ENCODE measurements around the gene NEURL3.
"Not testable (repeated sequence)": the region's sequence is repeated elsewhere in the genome, so short reads cannot be mapped to it uniquely, and the experiment has no call there.

NEURL3 gene

GRCh38 chr2:96486696-96487095, 18.5 kb downstream of the NEURL3 start:
- no peak for DNase-seq (ENCODE audit: low read depth in 1 of 2, low spot score in 1 of 2)

GRCh38 chr2:96485751-96486651, 19.2 kb downstream of the NEURL3 start:
- peak; percentile 49 to 61 for DNase-seq (ENCODE audit: low read depth in 1 of 2, low spot score in 1 of 2)

DNA sequence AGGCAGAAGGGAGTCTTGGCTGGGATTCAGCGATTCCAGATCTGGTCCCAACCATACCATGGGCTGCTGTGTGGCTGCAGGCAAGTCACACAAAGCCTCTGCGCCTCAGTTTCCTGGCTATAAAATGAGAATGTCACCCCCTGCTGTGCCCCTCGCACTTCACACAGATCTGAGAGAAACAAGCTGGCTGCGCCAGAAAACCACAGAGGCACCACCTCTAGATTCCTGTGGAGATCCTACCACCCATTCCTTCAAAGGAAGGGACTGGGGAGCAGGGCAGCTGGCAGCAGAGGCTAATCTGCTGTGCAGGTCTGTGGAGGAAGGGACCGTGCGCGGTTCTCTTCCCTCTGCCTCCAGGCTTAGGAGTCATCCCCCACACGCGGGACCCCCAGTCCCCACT, 19.8 kb downstream of the NEURL3 start:
- DNase-seq (ENCODE audit: low read depth in 1 of 2, low spot score in 1 of 2), result no peak

GRCh38 chr2:96484091-96484490, 21.1 kb downstream of the NEURL3 start:
- DNase-seq (ENCODE audit: low read depth in 1 of 2, low spot score in 1 of 2), result no peak

DNA sequence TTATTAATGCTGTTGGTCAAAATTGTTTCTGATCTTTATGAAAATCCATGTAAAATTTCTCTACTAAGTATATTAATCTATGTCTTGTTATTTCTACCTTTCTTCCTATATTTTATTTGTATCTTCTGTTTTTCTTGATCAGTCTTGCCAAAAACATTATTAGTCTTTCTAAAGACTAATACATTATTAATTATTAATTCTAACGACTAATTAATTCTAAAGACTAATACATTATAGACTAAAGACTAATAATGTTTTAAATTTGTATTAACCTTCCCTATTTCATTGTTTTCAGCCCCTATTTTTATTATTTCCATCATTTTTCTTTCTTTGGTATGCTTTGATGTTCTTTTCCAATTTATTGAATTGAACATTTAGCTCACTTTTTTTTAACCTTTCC, 27.7 kb downstream of the NEURL3 start:
- no peak for DNase-seq (ENCODE audit: low read depth in 1 of 2, low spot score in 1 of 2)

DNA sequence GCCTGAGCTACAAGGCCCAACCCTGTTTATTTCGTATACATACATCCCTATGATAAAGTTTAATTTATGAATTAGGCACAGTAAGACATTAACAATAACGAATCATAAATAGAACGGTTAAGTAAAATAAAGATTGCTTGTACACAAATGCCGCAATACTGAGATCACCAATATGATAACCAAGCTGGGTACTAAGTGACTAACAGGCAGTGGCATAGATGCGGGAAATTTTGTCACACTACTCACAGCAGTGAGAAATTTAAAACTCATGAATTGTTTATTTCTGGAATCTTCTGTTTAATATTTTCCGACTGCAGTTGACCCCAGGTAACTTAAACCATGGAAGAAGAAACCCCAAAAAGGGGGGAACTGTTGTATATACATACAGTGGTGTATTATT, 33.4 kb downstream of the NEURL3 start:
- DNase-seq (ENCODE audit: low read depth in 1 of 2, low spot score in 1 of 2), result no peak

DNA sequence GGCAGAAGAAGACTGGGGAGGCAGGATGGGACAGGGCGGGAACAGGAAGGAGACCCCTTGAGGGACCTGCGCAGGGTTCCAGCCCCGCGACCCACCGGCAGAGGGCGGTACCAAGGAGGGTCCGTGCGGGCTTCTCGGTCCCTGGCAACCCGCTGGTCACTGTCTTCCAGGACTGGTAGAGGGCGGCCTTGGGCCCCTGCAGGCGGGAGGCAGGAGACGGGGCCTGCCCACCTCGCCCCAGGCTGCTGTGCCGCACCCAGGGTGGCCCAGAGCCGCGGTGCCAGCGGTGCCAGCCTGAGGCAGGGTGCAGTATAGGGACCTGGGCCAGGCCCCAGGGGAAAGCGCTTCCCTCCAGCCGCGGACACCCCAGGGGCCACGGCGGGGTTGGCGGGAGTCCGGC, 34.5 kb downstream of the NEURL3 start:
- DNase-seq (ENCODE audit: low read depth in 1 of 2, low spot score in 1 of 2), result peak in 1 of 2 donors; percentile 54

DNA sequence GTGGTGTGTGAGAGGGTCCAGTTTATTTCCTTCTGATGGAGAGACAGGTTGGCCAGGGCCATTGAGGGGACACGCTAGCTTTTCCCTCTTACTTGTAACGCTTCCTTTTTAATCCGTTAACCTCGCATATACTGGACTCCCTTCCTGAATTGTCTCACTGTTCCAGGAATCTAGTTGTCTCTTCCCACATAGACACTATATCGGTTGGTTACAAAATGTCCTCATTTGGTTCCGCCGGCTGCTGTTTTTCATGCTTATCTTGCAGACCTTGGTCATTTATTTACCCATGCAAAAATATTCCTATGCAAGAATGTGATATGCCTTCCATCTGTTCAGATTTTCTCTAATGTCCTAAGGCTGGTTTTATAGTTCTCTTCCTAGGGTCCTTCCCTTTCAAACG, 35.0 kb downstream of the NEURL3 start:
- no peak for DNase-seq (ENCODE audit: low read depth in 1 of 2, low spot score in 1 of 2)

DNA sequence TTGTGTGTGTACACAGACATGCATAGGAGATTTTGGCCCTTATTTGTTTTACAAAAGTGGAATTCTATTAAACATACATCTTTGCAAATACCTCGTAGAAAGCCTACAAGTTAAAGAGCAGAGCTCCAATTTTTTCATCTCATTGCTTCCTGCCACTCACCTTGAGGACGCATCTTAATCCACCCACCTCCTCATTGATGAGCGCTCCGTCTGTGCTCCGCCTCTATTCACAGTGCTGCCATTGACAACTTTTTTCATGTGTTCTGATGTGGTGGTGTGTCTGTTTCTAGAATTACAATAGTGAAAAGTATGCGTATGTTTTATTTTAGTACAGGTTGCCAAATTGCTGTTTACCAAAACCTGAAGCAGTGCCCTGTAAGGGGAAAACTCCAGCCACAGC, 36.3 kb downstream of the NEURL3 start:
- no peak for DNase-seq (ENCODE audit: low read depth in 1 of 2, low spot score in 1 of 2)

DNA sequence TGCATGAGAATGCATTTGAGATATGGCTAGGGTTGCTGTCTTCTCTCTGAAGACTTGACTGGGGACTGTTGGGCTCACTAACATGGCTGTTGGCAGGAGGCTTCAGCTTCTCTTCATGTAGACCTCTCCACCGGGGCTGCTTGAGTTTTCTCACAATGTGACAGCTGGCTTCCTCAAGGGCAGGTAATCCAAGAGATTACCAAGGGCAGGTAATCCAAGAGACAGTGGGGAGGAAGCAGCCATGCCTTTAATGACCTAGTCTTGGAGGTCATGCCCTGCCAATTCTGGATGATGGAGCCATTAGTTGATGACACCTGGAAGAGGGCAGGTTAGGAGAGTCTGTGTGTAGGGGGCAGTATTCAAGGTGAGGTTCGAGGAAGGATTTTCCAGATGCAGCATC, 40.5 kb downstream of the NEURL3 start:
- no peak for DNase-seq (ENCODE audit: low read depth in 1 of 2, low spot score in 1 of 2)

DNA sequence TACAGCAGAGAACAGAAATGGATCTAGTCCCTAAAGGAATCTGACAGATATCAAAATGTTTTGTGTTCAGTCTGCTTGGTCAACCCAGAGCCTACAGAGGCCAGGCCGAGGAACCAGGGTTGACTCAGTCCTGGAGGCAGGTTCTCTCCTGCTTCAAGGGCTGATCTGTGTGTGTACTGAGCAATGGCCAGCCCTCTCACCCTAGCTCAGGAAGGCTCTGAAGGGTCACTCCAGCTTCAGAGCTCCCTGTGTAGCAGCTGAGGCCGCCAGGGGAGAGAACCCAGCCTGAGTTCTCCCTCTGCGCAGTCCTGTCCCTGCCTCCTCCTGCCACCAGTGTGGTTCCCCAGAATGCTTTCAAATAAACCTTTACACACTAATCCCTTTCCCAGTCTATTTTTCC, 41.1 kb downstream of the NEURL3 start:
- DNase-seq (ENCODE audit: low read depth in 1 of 2, low spot score in 1 of 2), result no peak

DNA sequence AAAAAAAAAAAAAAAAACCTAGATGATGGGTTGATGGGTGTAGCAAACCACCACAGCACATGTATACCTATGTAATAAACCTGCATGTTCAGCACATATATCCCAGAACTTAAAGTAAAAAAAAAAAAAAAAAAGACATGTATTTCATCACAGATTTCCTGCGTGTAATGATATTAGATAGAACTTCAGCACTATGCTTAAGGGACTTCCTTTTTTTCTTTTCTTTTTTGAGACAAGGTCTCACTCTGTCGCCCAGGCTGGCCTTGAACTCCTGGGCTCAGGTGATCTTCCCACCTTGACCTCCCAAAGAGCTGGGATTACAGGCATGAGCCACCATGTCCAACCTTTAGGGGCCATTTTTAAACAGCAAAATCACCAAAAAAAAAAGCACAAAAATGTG, 42.0 kb downstream of the NEURL3 start:
- DNase-seq (ENCODE audit: low read depth in 1 of 2, low spot score in 1 of 2), result no peak

- not testable (repeated sequence) for DNase-seq (ENCODE audit: low read depth in 1 of 2, low spot score in 1 of 2)
Observed at GRCh38 chr2:96461616-96462015, 43.5 kb downstream of the NEURL3 start.

DNA sequence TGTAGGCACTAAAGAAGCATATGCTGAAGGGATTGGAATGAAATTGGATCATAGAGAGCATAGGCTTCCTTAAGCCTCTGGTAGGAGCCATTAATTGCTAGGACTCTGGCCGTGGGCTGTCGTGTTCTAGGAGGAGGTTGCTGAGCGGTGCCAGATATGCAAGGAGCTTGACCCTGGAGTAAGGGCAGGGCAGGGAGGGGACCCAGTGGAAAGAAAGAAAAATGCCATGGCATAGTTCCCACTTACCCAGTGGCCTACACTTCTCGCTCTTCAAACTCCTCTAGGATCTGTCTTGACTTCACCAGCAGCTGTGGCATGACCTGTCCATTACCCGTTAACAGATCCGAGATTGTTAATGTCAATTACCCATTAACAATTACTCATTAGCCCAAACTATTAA, 53.1 kb downstream of the NEURL3 start:
- DNase-seq (ENCODE audit: low read depth in 1 of 2, low spot score in 1 of 2), result no peak

DNA sequence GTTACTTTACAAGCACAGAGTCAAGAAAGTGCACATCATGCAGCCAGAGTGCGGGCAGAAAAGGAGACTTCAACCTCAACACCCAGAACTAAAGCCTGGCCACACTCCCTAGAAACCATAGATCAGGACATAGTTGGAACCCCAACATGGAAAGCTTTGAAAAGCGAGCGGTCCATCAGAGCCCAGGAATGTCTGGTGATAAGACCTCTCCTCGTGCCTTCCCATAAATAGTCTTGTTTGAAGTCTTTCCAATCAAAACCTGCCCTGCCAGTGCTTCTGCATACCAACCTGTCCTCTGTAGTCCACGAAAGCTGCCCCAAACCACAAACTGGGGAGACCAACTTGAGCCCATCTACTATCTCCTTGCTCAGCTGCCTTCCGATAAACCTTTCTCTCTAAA, 55.5 kb downstream of the NEURL3 start:
- no peak for DNase-seq (ENCODE audit: low read depth in 1 of 2, low spot score in 1 of 2)

- no peak for DNase-seq (ENCODE audit: low read depth in 1 of 2, low spot score in 1 of 2)
Observed at GRCh38 chr2:96449174-96449573, 56.0 kb downstream of the NEURL3 start.

DNA sequence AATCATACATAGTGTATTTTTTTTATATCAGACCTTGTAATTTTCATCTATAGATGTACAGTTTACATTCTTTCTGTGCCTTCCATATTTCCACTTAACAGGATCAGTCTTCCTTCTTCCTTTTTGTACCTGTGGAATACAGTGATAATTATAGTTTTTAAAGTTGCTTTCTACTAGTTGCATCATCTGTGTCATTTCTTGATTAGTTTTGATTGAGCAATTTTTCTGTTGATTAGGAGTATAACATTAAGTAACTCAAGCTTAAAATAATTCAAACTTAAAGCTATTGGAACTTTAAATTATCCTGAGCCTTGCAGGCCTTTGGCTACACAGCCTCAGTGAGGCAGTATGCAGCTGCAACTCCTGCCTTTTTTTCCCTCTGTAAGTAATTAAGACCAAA, 57.4 kb downstream of the NEURL3 start:
- DNase-seq (ENCODE audit: low read depth in 1 of 2, low spot score in 1 of 2), result no peak

Data from stimulated activated CD4-positive, alpha-beta T cell treated with anti-CD3 and anti-CD28 coated beads, Interleukin-15, amount 100 ng/mL, for 1 hour (primary cell).